Activated CD8-positive, alpha-beta T cell treated with anti-CD3 and anti-CD28 coated beads for 36 hours (primary cell): ENCODE measurements around the gene UBE2O. TPM values are rescaled to one million over a fixed set of nuclear protein-coding genes. Genes with fewer than 3 reads are reported as not detected.

Experiments
- ATAC-seq: fragments of 200-7000 bp; cut with Tn5 transposase; one replicate; pipeline ENCODE4 v1.10.0; 2021; ENCODE audit warnings: mild to moderate bottlenecking, moderate library complexity
- CTCF ChIA-PET: fragments of 350-600 bp; sonication (Branson Sonifier 250); formaldehyde crosslinking; loops from one replicate; lab custom pipeline; 2021; ENCODE audit warnings: antibody characterized with exemption; lab: Charles Lee
- POLR2A ChIA-PET: fragments of 350-600 bp; sonication (Branson Sonifier 250); formaldehyde crosslinking; loops from one replicate; lab custom pipeline; 2021; ENCODE audit warnings: antibody characterized with exemption; lab: Charles Lee
- DNase-seq: peaks from one replicate; pipeline ENCODE4 v3.0.0-alpha.2; 2020
- H3K27ac Mint-ChIP-seq: one replicate; pipeline ENCODE4 v1.8.0; 2021; ENCODE audit warnings: mild to moderate bottlenecking, mixed read lengths
- H3K27me3 Mint-ChIP-seq: one replicate; pipeline ENCODE4 v1.8.0; 2021; ENCODE audit warnings: mixed read lengths
- H3K36me3 Mint-ChIP-seq: one replicate; pipeline ENCODE4 v1.8.0; 2021; ENCODE audit warnings: low read depth, mixed read lengths
- H3K4me1 Mint-ChIP-seq: one replicate; pipeline ENCODE4 v1.8.0; 2021; ENCODE audit warnings: low read depth, mixed read lengths
- H3K4me3 Mint-ChIP-seq: one replicate; pipeline ENCODE4 v1.8.0; 2021; ENCODE audit warnings: mild to moderate bottlenecking, moderate library complexity, mixed read lengths
- H3K9me3 Mint-ChIP-seq: one replicate; pipeline ENCODE4 v1.8.0; 2021; ENCODE audit warnings: mixed read lengths
- CTCF ChIP-seq: fragments of 200-600 bp; IDR thresholded peaks from one replicate; pipeline ENCODE4 v1.8.0; 2022; ENCODE audit warnings: antibody characterized with exemption, mild to moderate bottlenecking
- intact Hi-C: fragments of 100-400 bp; cut with micrococcal nuclease; formaldehyde crosslinking; loops from one replicate; pipeline ENCODE4 v1.10.0; 2022
- total RNA-seq, 2 experiments: library from RNA; stranded (reverse); gene quantifications; one replicate each; pipeline ENCODE4 v1.2.3, GENCODE V29; 2021

UBE2O gene
- total RNA-seq, 2 experiments from 2014 or later: 36.8 to 39.5 TPM

- CTCF ChIA-PET: interaction anchor here (0.7 kb wide), 1 partner anchor 12 kb away, joined by 3 read pairs; the partner anchor contains the start of gene UBE2O
- H3K27ac Mint-ChIP-seq: no peak overlapping the region
- POLR2A ChIA-PET: interaction anchor here (1.0 kb wide), 1 partner anchor 24 kb away, joined by 3 read pairs; no protein-coding TSS in a partner anchor
- no peak overlapping the region for H3K4me3 Mint-ChIP-seq
- DNase-seq: no peak
- peaks cover 51% of the 10 kb centered on the region for H3K4me1 Mint-ChIP-seq
- ATAC-seq: no peak
- H3K27me3 Mint-ChIP-seq: no peaks in the 10 kb centered on the region
- H3K9me3 Mint-ChIP-seq: no peaks in the 10 kb centered on the region
- H3K36me3 Mint-ChIP-seq: no peaks in the 10 kb centered on the region
- TF ChIP-seq CTCF: no peak
- intact Hi-C loops: no loop called here
Observed at GRCh38 chr17:76440751-76441362, 12.1 kb downstream of the UBE2O start.

- ChIA-PET CTCF (interaction anchor here (1.1 to 1.2 kb wide), 2 partner anchors 60 to 136 kb away, joined by 3 read pairs; no protein-coding TSS in a partner anchor), POLR2A (interaction anchor here (0.5 kb wide), 1 partner anchor 102 kb away, joined by 3 read pairs; no protein-coding TSS in a partner anchor)
- intact Hi-C loops: no loop called here
- Mint-ChIP-seq H3K27ac (no peak overlapping the region), H3K4me1 (peaks cover 39% of the 10 kb centered on the region), H3K4me3 (no peak overlapping the region), H3K36me3 (no peaks in the 10 kb centered on the region), H3K9me3 (no peaks in the 10 kb centered on the region), H3K27me3 (no peaks in the 10 kb centered on the region)
- DNase-seq: no peak
- TF ChIP-seq CTCF: no peak
- no peak for ATAC-seq
Observed at GRCh38 chr17:76439314-76439928, 13.5 kb downstream of the UBE2O start.

- Mint-ChIP-seq H3K4me1 (peaks cover 34% of the 10 kb centered on the region), H3K27me3 (no peaks in the 10 kb centered on the region), H3K27ac (no peak overlapping the region), H3K4me3 (no peak overlapping the region), H3K9me3 (no peaks in the 10 kb centered on the region), H3K36me3 (no peaks in the 10 kb centered on the region)
- DNase-seq: no peak
- TF ChIP-seq CTCF: no peak
- ChIA-PET CTCF (interaction anchor here (0.7 to 1.2 kb wide), 3 partner anchors 41 to 135 kb away, joined by 3 read pairs; no protein-coding TSS in a partner anchor), POLR2A (interaction anchor here (0.5 to 1.2 kb wide), 2 partner anchors 12 to 101 kb away, joined by 3 to 4 read pairs; no protein-coding TSS in a partner anchor)
- intact Hi-C loops: no loop called here
- ATAC-seq: no peak
Observed at GRCh38 chr17:76438906-76439305, 14.0 kb downstream of the UBE2O start.

GRCh38 chr17:76437467-76438402 is 15.2 kb downstream of the UBE2O start:
- Mint-ChIP-seq H3K4me1 (peaks cover 28% of the 10 kb centered on the region), H3K27ac (no peak overlapping the region), H3K36me3 (no peaks in the 10 kb centered on the region), H3K9me3 (no peaks in the 10 kb centered on the region), H3K4me3 (no peak overlapping the region), H3K27me3 (no peaks in the 10 kb centered on the region)
- no peak for ATAC-seq
- ChIA-PET CTCF (interaction anchor here (2.9 kb wide), 1 partner anchor 29 kb away, joined by 12 read pairs; no protein-coding TSS in a partner anchor), POLR2A (interaction anchor here (0.8 to 1.2 kb wide), 2 partner anchors 10 to 16 kb away, joined by 3 to 4 read pairs; no protein-coding TSS in a partner anchor)
- intact Hi-C loops: no loop called here
- TF ChIP-seq CTCF: no peak
- no peak for DNase-seq
